ENCODE results near the gene CEP152. TPM values are rescaled to one million over a fixed set of nuclear protein-coding genes. Genes with fewer than 3 reads are reported as not detected.

The CEP152 gene
- total and polyA plus RNA-seq, 4 donors: 3.6 to 6.6 (median 5.2) TPM

GRCh38 chr15:48811325-48811958, 573 bp upstream of the CEP152 start:
- Histone ChIP-seq H3K36me3 (ENCODE audit: control insufficient read depth, insufficient read depth, low read length) (no peaks in the 10 kb centered on the region), H3K4me1 (ENCODE audit: control insufficient read depth, insufficient read depth, low read length) (peaks cover 8% of the 10 kb centered on the region), H3K27me3 (ENCODE audit: control insufficient read depth, insufficient read depth, low read length) (no peaks in the 10 kb centered on the region), H3K9me3 (ENCODE audit: control insufficient read depth, insufficient read depth, low read length) (no peaks in the 10 kb centered on the region), H3K4me3 (ENCODE audit: low read depth, low read length) (peak overlapping the region; percentile 89), H3K27ac (ENCODE audit: low read depth, low read length) (peak overlapping the region; percentile 7)
- no peak for DNase-seq (ENCODE audit: low read depth in 4 of 6, low spot score in 6 of 6)
- WGBS (ENCODE audit: insufficient coverage): 0% methylated on average over 15 of the region's 25 CpGs

GRCh38 chr15:48806151-48806550, 4.7 kb downstream of the CEP152 start:
- Histone ChIP-seq H3K4me3 (ENCODE audit: low read depth, low read length) (no peak overlapping the region), H3K27ac (ENCODE audit: low read depth, low read length) (no peak overlapping the region), H3K9me3 (ENCODE audit: control insufficient read depth, insufficient read depth, low read length) (no peaks in the 10 kb centered on the region), H3K36me3 (ENCODE audit: control insufficient read depth, insufficient read depth, low read length) (no peaks in the 10 kb centered on the region), H3K27me3 (ENCODE audit: control insufficient read depth, insufficient read depth, low read length) (no peaks in the 10 kb centered on the region), H3K4me1 (ENCODE audit: control insufficient read depth, insufficient read depth, low read length) (peaks cover 8% of the 10 kb centered on the region)
- peak in 2 of 6 donors; percentile 34 to 79 for DNase-seq (ENCODE audit: low read depth in 4 of 6, low spot score in 6 of 6)
- WGBS (ENCODE audit: insufficient coverage): 30% methylated on average over 2 of the region's 2 CpGs

- H3K27me3 ChIP-seq (ENCODE audit: control insufficient read depth, insufficient read depth, low read length): no peaks in the 10 kb centered on the region
- no peak for DNase-seq (ENCODE audit: low read depth in 4 of 6, low spot score in 6 of 6)
- no CpG with 5 or more reads among the region's 2 CpGs for WGBS (ENCODE audit: insufficient coverage)
- H3K27ac ChIP-seq (ENCODE audit: low read depth, low read length): no peak overlapping the region
- H3K4me1 ChIP-seq (ENCODE audit: control insufficient read depth, insufficient read depth, low read length): peaks cover 6% of the 10 kb centered on the region
- no peaks in the 10 kb centered on the region for H3K9me3 ChIP-seq (ENCODE audit: control insufficient read depth, insufficient read depth, low read length)
- H3K4me3 ChIP-seq (ENCODE audit: low read depth, low read length): no peak overlapping the region
- H3K36me3 ChIP-seq (ENCODE audit: control insufficient read depth, insufficient read depth, low read length): no peaks in the 10 kb centered on the region
Measured at GRCh38 chr15:48805591-48805990, 5.3 kb downstream of the CEP152 start.

DNA sequence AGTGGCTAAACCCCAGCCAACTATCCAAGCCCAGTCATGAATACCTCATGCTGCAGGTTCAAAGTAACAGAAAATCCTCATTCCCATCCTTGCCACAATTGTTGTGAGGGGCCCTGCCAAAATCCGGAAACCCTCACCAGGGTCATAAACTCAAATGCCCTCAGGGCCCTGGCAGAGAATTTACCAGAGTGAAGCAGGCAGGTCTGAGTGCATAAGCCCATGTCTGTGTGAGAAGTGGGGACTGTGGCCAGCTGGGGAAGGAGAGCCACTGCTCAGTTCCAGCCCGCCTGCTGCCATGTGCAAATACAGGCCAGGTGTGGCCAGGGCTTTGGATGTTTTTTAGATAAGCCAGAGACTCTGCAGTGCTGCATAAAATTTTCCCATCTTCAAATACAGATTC, 7.0 kb downstream of the CEP152 start:
- no peak overlapping the region for H3K27ac ChIP-seq (ENCODE audit: low read depth, low read length)
- no peaks in the 10 kb centered on the region for H3K4me1 ChIP-seq (ENCODE audit: control insufficient read depth, insufficient read depth, low read length)
- H3K36me3 ChIP-seq (ENCODE audit: control insufficient read depth, insufficient read depth, low read length): no peaks in the 10 kb centered on the region
- no CpG with 5 or more reads among the region's 2 CpGs for WGBS (ENCODE audit: insufficient coverage)
- H3K9me3 ChIP-seq (ENCODE audit: control insufficient read depth, insufficient read depth, low read length): no peaks in the 10 kb centered on the region
- DNase-seq (ENCODE audit: low read depth in 4 of 6, low spot score in 6 of 6): peak in 1 of 6 donors; percentile 9
- no peaks in the 10 kb centered on the region for H3K27me3 ChIP-seq (ENCODE audit: control insufficient read depth, insufficient read depth, low read length)
- no peak overlapping the region for H3K4me3 ChIP-seq (ENCODE audit: low read depth, low read length)

DNA sequence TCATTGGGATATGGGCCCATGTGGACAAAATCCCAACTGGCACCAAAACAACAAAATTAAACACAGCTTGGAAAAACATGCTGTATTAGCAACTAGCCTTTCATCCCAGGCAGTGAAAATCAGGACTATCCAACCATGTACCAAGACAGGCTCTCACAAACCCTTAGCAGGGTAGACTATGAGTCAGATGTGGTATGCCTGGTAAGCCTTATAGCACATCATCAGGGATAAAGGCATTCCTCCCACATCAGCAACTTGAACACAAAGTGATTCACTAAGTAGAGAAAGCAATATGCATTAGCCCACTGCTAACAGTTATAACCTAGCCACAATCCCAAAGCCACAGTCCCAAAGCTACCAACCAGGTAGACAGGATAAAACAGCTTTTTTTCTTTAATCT, 8.0 kb downstream of the CEP152 start:
- no peaks in the 10 kb centered on the region for H3K4me1 ChIP-seq (ENCODE audit: control insufficient read depth, insufficient read depth, low read length)
- no peak overlapping the region for H3K27ac ChIP-seq (ENCODE audit: low read depth, low read length)
- H3K4me3 ChIP-seq (ENCODE audit: low read depth, low read length): no peak overlapping the region
- DNase-seq (ENCODE audit: low read depth in 4 of 6, low spot score in 6 of 6): no peak
- no peaks in the 10 kb centered on the region for H3K36me3 ChIP-seq (ENCODE audit: control insufficient read depth, insufficient read depth, low read length)
- no peaks in the 10 kb centered on the region for H3K9me3 ChIP-seq (ENCODE audit: control insufficient read depth, insufficient read depth, low read length)
- no peaks in the 10 kb centered on the region for H3K27me3 ChIP-seq (ENCODE audit: control insufficient read depth, insufficient read depth, low read length)

- H3K36me3 ChIP-seq (ENCODE audit: control insufficient read depth, insufficient read depth, low read length): no peaks in the 10 kb centered on the region
- WGBS (ENCODE audit: insufficient coverage): no CpG with 5 or more reads among the region's 3 CpGs
- DNase-seq (ENCODE audit: low read depth in 4 of 6, low spot score in 6 of 6): no peak
Measured at GRCh38 chr15:48802257-48802656, 8.6 kb downstream of the CEP152 start.

GRCh38 chr15:48800811-48801455, 9.9 kb downstream of the CEP152 start:
- Histone ChIP-seq H3K4me1 (ENCODE audit: control insufficient read depth, insufficient read depth, low read length) (no peaks in the 10 kb centered on the region), H3K27me3 (ENCODE audit: control insufficient read depth, insufficient read depth, low read length) (no peaks in the 10 kb centered on the region), H3K36me3 (ENCODE audit: control insufficient read depth, insufficient read depth, low read length) (no peaks in the 10 kb centered on the region), H3K27ac (ENCODE audit: low read depth, low read length) (no peak overlapping the region), H3K9me3 (ENCODE audit: control insufficient read depth, insufficient read depth, low read length) (no peaks in the 10 kb centered on the region), H3K4me3 (ENCODE audit: low read depth, low read length) (no peak overlapping the region)
- no CpG with 5 or more reads among the region's 4 CpGs for WGBS (ENCODE audit: insufficient coverage)
- peak in 3 of 6 donors; percentile 32 to 82 (median 58) for DNase-seq (ENCODE audit: low read depth in 4 of 6, low spot score in 6 of 6)

More at GRCh38 chr15:48802257-48802656, 8.6 kb downstream of the CEP152 start:
- Histone ChIP-seq H3K27me3 (ENCODE audit: control insufficient read depth, insufficient read depth, low read length) (no peaks in the 10 kb centered on the region), H3K4me1 (ENCODE audit: control insufficient read depth, insufficient read depth, low read length) (no peaks in the 10 kb centered on the region), H3K9me3 (ENCODE audit: control insufficient read depth, insufficient read depth, low read length) (no peaks in the 10 kb centered on the region), H3K27ac (ENCODE audit: low read depth, low read length) (no peak overlapping the region), H3K4me3 (ENCODE audit: low read depth, low read length) (no peak overlapping the region)

DNA sequence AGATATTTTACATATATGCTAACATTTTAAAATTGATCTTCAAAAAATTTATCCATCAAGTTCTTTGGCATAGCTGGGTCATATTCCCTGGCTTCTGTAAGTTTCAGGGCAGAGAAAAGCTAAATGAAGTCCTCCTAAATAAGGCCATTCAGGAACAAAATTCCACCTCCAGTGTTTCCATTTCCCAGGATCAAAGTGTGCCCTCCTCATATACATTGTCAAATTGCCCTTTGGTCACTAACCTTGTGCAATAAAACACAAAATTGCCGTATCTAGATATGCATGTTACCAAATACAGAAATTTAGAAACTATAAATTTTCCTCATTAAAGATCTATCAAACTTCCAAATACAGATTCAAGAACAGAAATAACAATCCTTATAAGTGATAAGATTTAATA, 10.6 kb downstream of the CEP152 start:
- no peak for DNase-seq (ENCODE audit: low read depth in 4 of 6, low spot score in 6 of 6)
- Histone ChIP-seq H3K27ac (ENCODE audit: low read depth, low read length) (no peak overlapping the region), H3K36me3 (ENCODE audit: control insufficient read depth, insufficient read depth, low read length) (no peaks in the 10 kb centered on the region), H3K4me1 (ENCODE audit: control insufficient read depth, insufficient read depth, low read length) (no peaks in the 10 kb centered on the region), H3K4me3 (ENCODE audit: low read depth, low read length) (no peak overlapping the region), H3K9me3 (ENCODE audit: control insufficient read depth, insufficient read depth, low read length) (no peaks in the 10 kb centered on the region), H3K27me3 (ENCODE audit: control insufficient read depth, insufficient read depth, low read length) (no peaks in the 10 kb centered on the region)
- no CpG with 5 or more reads among the region's 1 CpG for WGBS (ENCODE audit: insufficient coverage)

GRCh38 chr15:48798319-48798718, 12.6 kb downstream of the CEP152 start:
- no CpG with 5 or more reads among the region's 1 CpG for WGBS (ENCODE audit: insufficient coverage)
- DNase-seq (ENCODE audit: low read depth in 4 of 6, low spot score in 6 of 6): peak in 1 of 6 donors; percentile 25
- H3K9me3 ChIP-seq (ENCODE audit: control insufficient read depth, insufficient read depth, low read length): no peaks in the 10 kb centered on the region
- H3K4me1 ChIP-seq (ENCODE audit: control insufficient read depth, insufficient read depth, low read length): no peaks in the 10 kb centered on the region
- no peaks in the 10 kb centered on the region for H3K36me3 ChIP-seq (ENCODE audit: control insufficient read depth, insufficient read depth, low read length)
- no peak overlapping the region for H3K27ac ChIP-seq (ENCODE audit: low read depth, low read length)
- no peak overlapping the region for H3K4me3 ChIP-seq (ENCODE audit: low read depth, low read length)
- H3K27me3 ChIP-seq (ENCODE audit: control insufficient read depth, insufficient read depth, low read length): no peaks in the 10 kb centered on the region

GRCh38 chr15:48796930-48797329, 13.9 kb downstream of the CEP152 start:
- Histone ChIP-seq H3K27ac (ENCODE audit: low read depth, low read length) (no peak overlapping the region), H3K9me3 (ENCODE audit: control insufficient read depth, insufficient read depth, low read length) (no peaks in the 10 kb centered on the region), H3K4me1 (ENCODE audit: control insufficient read depth, insufficient read depth, low read length) (no peaks in the 10 kb centered on the region), H3K4me3 (ENCODE audit: low read depth, low read length) (no peak overlapping the region), H3K36me3 (ENCODE audit: control insufficient read depth, insufficient read depth, low read length) (no peaks in the 10 kb centered on the region), H3K27me3 (ENCODE audit: control insufficient read depth, insufficient read depth, low read length) (no peaks in the 10 kb centered on the region)
- no peak for DNase-seq (ENCODE audit: low read depth in 4 of 6, low spot score in 6 of 6)
- no CpG with 5 or more reads among the region's 3 CpGs for WGBS (ENCODE audit: insufficient coverage)
